Activated T-cell treated with anti-CD3 and anti-CD28 coated beads for 1 hour (primary cell): ENCODE results near the gene PDLIM5.

Experiments used
- DNase-seq: peaks from one replicate; pipeline ENCODE4 v3.0.0-alpha.2; 2020; ENCODE audit warnings: low read depth

PDLIM5 gene

DNA sequence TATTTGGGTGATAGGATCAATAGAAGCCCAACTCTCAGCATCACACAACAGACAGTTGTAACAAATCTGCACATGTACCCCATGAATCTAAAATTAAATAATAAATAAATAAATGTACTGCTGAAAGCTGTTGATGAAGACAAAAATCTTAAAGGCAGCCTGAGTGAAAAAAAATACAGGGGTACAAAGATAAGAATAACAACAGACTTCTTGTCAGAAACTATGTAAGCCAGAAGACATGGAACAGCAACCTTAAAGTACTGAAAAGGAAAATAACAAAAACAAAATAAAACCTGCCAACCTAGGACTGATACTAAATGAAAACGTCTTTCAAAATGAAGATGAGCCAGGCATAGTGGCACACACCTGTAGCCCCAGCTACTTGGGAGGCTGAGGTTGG, 25.0 kb upstream of the PDLIM5 start:
- no peak for DNase-seq

DNA sequence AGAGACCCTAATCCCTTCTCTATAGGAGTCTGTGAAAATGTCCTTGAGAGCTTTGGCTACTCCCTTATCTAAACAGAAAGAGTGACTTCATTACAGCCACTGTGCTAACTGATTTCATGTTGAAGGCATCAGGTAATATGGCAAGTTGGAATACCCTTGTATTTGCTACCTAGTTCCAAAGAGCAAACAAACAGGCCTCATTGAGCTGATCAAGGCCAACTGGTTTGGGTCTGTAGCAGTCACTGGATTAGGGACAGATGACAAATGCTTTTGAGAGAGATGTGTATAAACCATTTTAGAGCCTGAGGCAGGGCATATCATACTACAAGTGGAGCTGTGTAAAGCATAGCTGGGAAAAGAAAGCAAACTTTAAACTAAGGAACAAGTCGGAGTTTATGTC, 22.9 kb upstream of the PDLIM5 start:
- no peak for DNase-seq

DNA sequence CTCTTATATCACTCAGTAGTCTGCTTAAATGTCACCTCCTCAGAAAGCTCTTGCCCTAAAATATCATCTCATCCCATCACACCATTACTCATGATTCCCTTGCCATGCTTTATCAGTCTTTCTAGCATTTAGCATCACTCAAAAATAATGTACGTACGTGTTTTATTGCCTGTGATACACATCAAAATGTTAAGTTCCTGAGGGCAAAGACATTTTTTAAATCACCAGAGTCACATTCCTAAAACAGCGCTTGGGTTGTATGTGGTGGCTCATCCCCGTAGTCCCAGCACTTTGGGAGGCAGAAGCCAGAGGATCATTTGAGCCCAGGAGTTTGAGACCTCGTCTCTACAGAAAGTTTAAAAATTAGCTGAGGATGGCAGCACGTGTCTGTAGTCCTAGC, 21.3 kb upstream of the PDLIM5 start:
- no peak for DNase-seq

DNA sequence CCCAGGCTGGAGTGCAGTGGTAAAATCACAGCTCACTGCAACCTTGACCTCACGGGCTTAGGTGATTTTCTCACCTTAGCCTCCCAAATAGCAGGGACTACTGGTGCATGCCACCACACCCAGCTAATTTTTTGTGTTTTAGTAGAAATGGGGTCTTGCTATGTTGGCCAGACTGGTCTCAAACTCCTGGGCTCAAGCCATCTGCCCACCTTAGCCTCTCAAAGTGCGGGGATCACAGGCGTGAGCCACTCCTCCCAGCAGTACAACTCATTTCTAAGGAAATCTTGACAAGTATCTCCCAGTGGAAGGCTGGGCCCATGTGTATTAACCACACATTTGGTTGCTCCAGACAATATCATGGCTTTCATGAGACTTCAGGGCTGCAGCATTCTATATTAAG, 20.4 kb upstream of the PDLIM5 start:
- DNase-seq = no peak

DNA sequence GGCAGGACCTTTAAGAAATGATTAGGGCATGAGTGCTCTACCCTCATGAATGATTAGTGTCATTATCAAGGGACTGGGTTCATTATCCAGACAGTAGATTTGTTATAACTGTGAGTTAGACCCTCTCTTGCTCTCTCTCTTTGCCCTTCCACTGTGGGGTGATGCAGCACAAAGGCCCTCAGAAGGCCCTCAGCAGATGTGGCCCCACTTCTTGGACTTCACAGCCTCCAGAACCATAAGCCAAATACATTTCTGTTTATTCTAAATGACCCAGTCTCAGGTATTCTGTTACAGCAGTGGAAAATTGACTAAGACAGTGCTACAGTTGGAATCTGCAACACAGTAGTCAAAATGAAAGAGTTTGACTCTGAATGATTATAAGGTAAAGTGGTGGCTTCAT, 17.2 kb upstream of the PDLIM5 start:
- no peak for DNase-seq

DNA sequence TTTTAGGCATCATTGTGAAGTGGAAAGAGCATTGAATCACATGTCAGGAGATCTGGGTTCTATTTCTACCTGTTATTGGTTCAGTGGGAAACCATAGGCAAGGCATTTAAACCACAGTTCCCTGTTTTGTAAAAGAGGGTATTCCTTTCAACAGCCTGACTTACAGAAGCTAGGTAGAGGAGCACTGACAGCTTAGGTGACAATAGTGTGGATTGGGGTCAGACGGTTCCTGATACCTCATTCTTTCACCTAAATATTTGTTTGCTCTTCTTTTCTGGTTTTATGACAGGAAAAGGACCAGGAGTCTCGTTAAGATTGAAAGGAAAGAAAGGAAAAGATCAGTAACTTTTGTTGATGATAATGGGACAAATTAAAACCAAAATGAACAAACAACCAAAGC, 15.9 kb upstream of the PDLIM5 start:
- no peak for DNase-seq

DNA sequence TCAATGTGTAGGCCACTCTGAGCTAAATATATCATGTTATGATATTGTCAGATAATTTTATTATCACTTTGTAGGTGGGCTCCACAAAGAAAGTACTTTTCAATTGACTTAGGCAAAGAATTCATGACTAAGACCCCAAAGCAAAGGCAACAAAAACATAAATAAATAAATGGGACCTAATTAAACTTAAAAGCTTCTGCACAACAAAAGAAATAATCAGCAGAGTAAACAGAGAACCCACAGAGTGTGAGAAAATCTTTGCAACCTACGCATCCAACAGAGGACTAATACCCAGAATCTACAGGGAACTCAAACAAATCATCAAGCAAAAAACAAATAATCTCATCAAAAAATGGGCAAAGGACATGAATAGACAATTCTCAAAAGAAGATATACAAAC, 15.2 kb upstream of the PDLIM5 start:
- no peak for DNase-seq

DNA sequence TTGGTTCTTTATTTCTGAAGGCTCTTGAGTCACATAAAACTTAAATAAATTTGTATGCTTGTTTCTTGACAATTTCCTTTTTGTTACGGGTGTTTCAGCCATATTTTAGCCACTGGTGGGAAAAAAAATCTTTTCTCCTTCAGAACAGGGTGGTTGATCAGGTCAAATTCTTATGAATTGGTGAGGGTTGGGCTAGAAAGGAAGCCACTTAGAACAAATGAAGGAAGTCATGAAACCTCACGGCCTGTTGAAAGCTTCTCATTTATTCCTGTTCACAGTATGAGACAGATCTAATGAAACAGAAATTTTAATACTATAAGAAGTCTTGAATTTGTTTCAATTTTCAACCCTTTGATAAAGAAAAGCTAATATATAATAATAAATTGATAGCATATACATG, 12.1 kb upstream of the PDLIM5 start:
- no peak for DNase-seq

DNA sequence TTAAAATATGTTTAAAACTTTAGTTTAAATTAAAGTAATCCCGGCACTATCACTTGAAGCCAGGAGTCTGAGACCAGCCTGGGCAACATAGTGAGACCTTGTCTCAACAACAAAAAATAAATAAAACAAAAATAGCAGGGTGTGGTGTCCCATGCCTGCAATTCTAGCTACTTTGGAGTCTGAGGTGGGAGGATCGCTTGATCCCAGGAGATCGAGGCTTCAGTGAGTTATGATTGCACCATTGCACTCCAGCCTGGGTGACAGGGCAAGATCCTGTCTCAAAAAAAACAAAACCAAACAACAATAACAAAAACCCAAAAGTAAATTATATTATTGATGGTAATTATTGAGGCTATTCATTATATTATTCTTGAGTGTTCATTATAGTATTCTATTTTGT, 9.9 kb upstream of the PDLIM5 start:
- no peak for DNase-seq

DNA sequence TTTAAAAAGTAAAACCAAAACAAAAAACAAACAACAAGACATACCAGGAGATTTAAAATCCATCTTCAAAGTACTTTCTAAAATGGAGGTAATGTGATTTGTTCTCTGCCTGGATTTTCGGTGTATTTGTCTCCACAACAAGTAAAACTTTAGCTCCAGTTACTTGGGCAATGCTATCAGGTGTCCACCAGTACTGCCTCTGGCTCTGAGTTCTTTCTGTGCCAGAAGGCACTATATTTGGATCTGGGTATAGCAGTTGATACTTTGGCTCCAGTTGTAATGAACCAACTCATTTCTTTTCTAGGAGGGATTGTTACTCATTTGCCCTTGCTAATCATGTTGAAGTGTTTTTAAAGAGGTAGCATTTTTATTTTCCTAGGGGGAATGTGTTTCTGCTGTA, 9.5 kb upstream of the PDLIM5 start:
- DNase-seq = no peak

DNA sequence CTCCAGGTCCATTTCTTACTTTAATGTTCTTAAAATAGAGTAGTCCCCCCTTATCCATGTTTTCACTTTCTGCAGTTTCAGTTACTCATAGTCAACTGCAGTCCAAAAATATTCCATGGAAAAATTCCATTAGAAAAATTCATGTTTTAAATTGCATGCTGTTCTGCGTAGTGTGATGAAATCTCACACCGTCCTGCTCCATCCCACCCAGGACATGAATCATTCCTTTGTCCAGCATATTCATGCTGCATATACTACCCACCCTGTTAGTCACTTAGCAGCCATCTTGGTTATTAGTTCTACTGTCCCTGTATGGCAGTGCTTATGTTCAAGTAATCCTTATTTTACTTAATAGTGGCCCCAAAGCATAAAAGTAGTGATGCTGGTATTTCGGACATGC, 5.4 kb upstream of the PDLIM5 start:
- no peak for DNase-seq

DNA sequence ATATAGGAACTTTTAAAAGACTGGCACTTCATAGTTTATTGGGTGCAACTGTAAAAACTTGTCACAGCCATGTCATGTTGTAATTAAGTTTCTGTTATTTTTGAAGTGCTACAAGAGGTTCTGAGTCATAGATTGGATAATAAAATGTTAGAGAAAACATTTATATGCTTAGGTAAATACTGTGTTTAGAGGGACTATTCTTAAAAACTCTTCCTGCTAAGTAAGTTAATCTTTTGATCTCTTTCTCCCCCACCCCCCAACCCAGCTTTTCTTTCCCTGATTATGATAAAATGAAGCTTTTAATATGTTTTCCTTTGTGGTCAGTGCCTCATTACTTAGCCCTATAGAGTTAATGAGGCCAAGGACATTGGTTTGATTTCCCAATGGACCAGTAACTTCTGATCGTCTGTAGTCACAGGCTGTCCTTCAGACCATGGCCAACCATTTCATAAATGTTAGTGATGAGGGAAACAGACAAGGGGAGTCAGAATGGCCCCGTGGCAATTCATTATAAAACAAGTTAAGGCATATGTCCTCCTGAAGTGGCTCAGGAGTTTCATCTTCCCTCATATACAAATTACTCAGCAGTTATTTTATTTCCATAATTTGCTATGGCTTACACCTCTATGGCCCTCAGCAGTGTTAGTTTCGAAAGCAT, 3.9 kb upstream of the PDLIM5 start:
- DNase-seq = no peak

DNA sequence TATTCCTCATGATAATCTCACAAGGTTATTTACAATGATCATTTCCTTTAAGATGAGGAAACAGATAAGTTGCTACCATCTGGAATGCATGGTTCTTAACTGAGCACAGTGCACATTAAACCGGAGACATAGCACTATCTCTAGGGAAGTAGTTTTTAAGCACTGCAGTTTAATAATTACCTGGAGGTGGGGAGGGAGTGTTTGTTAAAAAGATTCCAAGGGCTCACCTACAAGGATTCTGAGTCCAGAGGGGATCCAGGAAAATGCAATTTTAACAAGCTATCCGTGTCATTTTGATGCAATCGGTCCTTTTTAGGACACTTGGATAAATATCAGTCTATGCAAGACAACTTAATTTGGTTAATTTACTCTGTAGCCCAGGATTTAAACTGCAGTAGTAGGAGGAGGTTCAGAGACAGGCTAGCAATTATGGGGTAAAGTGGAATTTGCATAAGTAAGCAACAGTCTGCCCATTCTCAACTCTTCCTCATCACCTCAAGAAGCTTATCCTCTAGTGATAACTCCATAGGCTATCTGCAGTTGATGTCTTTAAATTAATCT, 2.8 kb upstream of the PDLIM5 start:
- no peak for DNase-seq

DNA sequence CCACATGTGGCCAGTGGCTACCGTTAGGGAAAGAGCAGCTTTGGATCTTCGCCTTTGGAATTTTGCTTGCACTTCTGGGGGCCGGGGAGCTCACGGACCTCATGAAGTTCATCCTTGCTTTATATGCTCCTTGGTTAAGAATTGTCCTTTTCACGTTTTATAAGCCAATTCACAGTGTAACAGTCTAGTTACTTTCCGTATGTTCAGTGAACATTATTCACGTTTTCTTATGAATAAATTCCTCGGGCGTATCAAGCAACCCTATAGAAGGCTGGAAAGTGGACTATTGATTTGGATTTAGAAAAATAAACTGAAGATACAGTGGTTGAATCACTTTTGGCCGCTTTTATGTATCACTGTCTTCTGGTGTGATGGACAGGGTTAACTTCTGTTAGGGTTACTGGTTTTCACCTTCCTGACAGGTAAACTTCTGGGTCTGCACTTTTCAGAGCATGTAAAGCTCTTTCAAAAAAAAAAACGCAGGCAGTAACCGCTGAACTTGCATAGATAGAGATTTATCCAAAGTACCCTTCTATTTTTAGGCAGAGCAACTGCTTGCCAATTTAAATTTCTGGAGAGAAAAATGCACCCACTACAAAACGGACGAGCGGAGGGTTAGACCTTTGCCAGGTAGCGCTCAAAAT, 569 bp upstream of the PDLIM5 start:
- no peak for DNase-seq

DNA sequence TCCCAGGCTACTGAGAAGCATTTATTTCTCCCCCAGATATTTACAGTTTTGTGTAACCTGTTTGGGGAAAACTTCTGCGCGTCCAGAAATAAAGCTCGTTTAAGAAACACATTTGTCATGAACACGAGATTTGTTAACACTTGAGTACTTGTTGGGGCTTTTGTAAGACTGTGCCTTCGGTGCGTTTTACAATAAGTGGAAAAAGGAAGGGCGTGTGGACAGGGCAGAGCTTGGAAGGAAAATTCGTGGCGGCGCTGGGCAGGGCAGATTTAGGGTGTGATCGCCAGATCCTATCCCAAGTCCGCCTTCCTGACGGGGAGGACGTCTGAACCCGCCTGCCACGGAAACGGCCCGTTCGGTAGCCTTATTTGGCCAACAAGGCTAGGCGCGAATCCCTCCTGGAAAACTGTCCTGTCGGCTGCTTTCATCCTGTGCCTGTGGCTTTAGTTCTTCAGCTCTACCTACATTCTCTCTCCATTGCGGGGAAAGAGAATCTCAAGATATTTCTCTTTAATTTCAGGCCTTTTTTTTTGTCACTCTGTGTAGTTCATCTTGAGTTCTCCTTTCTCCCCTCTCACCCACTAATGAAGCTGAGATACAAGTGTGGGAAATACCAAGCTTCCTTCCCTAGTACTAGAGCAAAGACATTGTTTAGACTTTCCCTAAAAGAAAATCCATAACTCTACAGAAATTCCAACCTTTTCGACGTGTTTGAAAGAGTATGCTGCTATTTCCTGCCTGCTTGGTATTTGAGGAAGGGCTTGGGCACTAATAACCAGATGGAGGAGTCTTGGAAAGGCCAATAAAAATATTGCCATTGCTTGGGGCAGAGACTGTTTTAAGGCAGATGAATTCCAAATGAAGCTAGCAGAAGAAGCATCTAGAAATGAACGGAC, 982 bp downstream of the PDLIM5 start:
- no peak for DNase-seq

DNA sequence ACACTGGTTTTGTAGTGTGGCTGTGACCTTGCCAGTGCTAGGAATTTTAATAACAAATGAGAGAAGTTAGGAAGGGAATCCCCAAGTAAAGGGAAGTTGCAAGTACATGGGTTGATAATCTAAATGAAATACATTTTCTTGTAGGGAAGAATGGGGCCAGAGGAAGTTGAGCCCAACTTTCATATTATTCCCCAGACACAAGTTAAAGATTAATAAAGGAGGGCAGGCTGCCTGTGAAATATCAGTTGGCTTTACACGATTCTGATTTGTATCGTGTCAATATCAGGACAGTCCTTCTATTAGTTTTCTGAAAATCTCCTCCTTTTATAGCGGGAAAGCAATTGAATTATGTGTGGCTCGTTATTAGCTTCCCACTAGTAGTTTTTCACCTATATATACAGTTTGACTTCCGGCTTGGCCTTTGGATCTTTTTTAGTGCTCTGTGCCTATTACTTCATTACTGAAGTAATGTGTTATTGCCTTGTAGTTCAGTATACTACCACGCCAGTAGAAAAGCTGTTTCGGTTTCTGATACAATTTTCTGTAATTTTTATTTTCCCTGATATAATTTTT, 1.7 kb downstream of the PDLIM5 start:
- DNase-seq = no peak

DNA sequence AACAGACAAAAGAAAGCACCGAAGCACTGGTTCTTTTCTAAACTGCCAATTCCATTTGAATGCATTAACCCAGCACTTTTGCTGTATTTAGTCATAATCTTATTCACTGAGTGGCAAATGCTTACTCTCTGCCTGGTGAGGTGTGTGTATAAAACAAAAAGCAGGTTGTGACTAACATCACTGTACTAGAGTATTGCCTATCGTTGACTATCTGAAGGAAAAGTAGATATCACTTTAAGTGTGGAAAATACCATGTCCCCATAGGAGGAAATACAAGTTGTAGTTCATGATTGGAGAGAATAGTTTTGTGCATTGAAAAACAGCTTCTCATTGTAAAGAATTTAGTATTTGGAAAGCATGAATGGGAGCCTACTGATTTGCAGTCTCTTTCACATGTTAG, 2.7 kb downstream of the PDLIM5 start:
- no peak for DNase-seq

DNA sequence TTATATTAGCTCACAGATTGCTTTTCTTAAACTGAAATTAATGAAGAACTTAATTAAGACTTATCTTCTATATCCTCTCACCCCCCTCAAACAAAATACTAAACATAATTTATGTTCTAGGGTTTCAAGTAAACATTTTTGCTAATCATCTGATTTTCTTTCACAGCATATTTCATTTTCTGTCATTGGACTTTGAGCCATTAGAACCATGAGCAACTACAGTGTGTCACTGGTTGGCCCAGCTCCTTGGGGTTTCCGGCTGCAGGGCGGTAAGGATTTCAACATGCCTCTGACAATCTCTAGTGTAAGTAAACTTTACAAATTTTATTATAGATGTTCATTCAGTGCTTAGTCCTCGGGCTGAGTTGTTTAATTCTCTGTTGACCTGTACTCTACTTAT, 3.3 kb downstream of the PDLIM5 start:
- no peak for DNase-seq

DNA sequence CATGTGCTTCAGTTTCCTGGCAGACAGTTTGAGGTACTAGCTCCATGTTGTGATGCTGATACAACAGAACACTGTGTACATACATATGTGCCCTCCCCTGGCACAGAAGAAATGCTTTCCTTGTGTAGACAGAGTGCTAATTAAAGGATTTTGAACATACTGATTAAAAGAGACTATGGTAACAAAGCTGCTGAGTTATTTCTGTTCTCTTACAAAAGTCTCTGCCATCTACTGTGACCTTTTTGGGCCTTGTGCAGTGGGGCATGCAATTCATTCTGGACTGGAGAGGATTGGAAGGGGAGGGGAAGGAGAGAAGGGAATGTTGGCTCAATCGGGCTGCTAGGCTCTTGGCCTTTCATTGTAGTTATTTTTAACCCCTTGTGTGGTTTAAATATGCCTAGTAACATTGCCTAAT, 6.0 kb downstream of the PDLIM5 start:
- DNase-seq = no peak

DNA sequence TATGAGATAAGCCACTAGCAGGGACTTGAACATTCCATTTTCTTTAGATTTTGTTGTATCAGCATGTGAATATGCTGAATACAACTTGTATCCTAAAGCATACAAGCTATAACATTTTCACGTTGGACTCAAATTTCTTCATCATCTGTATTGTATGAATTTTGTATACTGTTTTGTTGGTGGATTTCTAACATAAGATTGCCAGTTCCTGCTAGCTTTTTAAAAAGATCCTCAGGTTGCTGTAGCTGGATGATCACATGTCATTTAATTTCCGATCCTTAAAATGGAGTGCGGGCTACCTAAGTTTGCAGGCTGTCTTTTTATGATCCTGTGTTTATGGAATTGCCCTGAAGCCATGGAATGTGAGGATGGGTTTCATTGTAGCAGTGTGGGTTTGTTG, 6.9 kb downstream of the PDLIM5 start:
- no peak for DNase-seq

DNA sequence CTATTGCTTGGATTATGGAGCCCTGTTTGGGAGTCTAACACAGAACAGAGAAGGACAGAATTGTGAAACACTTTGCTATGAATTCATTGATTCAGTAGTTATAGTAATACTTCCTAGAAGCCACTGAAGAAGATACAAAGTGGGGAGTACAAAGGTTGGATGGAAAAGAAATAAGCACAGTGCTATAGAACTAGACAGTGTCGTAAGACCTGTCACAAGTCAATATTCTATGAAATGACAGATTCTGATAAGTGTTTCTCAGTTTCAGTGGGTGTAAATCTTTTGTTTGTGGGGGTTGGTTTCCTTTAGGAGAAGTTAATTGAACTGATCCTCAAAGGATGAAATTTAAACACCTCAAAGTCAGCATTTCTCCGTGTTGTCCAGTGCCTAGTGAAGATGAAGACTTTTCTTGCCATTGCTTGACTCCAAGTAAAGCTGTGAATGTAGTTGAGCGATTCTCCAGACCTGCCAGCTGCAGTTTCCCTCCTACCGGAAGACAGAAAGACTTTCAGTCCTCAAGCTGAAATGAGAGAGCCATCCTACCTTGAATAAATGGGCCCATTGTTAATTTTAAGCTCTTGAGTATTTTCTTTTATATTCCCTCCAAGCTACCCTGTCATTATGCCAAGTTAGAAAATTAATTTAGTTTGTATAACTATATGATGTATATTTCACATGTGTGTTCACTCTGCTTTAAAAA, 7.9 kb downstream of the PDLIM5 start:
- DNase-seq = no peak

DNA sequence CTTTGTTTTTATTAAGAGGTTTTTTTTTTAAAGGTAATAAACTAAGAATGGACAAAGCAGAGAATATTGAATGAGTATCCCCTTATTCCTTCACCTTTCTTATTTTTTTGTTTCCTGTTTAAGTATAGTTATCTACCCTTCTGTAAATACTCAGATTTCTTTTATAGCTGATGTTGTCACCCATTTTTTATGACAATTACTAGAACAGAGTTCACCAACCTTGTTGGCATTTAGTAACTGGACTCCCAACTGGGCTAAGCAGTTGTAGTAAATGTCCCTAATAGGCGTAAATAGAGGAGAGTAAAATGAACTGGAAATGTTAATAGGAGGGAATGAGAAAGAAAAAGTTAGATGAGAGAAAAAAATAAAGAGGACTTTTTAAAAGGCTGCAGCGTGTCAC, 9.8 kb downstream of the PDLIM5 start:
- DNase-seq = no peak
